PFSK-1 (cell line): ENCODE measurements around the gene B3GAT1.

Source experiments
- FOXP2 ChIP-seq: optimal IDR thresholded peaks from 2 replicates; pipeline ENCODE3; 2011; ENCODE audit warnings: borderline replicate concordance, control low read depth, inconsistent platforms; ENCODE audit not compliant: insufficient read depth; ENCODE audit errors: extremely low read length, extremely low read depth
- POLR2AphosphoS5 ChIP-seq: IDR thresholded peaks from 2 replicates; pipeline ENCODE4 v1.6.1; 2012; ENCODE audit warnings: low read depth, mild to moderate bottlenecking, control low read depth, low read length, moderate library complexity
- TAF1 ChIP-seq: IDR thresholded peaks from 2 replicates; pipeline ENCODE4 v1.6.1; 2012; ENCODE audit warnings: low read length, control low read depth, borderline replicate concordance; ENCODE audit not compliant: insufficient read depth
- TF ChIP-seq, protein P1 (sequence below), 2 experiments: IDR thresholded peaks; 2 replicates each; pipeline versions ENCODE4 v1.6.1 to v1.8.0; 2011 to 2012; ENCODE audit warnings: low read depth in 2 of 2, low read length in 2 of 2, control low read depth in 1 of 2, inconsistent platforms in 1 of 2, mild to moderate bottlenecking in 1 of 2, moderate library complexity in 1 of 2; ENCODE audit not compliant: insufficient read depth in 1 of 2

DNA sequence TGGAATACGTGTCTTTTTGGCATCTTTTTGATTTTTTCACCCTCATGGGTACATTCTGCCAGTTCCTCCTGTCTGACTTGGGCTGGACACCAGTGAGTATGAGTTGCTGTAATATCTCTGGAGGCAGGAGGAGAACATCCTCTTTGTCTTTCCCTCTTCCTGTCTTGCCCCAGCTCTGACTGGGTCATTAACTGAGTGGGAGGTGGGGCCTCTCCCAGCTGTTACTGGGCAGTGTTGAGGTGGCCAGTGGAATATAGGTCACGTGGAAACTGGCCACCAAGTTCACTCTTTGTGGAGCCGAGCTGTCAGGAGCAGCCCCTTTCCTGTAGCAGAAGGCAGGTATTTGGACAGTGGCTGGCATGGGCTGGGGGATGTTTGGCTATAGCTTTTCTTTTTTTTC, 78.1 kb downstream of the B3GAT1 start:
- TF ChIP-seq, protein P1, sequence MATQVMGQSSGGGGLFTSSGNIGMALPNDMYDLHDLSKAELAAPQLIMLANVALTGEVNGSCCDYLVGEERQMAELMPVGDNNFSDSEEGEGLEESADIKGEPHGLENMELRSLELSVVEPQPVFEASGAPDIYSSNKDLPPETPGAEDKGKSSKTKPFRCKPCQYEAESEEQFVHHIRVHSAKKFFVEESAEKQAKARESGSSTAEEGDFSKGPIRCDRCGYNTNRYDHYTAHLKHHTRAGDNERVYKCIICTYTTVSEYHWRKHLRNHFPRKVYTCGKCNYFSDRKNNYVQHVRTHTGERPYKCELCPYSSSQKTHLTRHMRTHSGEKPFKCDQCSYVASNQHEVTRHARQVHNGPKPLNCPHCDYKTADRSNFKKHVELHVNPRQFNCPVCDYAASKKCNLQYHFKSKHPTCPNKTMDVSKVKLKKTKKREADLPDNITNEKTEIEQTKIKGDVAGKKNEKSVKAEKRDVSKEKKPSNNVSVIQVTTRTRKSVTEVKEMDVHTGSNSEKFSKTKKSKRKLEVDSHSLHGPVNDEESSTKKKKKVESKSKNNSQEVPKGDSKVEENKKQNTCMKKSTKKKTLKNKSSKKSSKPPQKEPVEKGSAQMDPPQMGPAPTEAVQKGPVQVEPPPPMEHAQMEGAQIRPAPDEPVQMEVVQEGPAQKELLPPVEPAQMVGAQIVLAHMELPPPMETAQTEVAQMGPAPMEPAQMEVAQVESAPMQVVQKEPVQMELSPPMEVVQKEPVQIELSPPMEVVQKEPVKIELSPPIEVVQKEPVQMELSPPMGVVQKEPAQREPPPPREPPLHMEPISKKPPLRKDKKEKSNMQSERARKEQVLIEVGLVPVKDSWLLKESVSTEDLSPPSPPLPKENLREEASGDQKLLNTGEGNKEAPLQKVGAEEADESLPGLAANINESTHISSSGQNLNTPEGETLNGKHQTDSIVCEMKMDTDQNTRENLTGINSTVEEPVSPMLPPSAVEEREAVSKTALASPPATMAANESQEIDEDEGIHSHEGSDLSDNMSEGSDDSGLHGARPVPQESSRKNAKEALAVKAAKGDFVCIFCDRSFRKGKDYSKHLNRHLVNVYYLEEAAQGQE (IDR thresholded peaks at IDR 0.05; ENCODE audit: insufficient read depth in 1 of 2, low read depth in 2 of 2, low read length in 2 of 2), result no peak
- TF ChIP-seq TAF1 (no peak), POLR2AphosphoS5 (no peak), FOXP2 (no peak)
